Fibroblast of the conjunctiva (primary cell): ENCODE results near the gene CRYBG2.
"Not testable (repeated sequence)": the region's sequence is repeated elsewhere in the genome, so short reads cannot be mapped to it uniquely, and the experiment has no call there.

ENCODE experiments used
- DNase-seq: peaks from one replicate; pipeline ENCODE4 v3.0.0-alpha.2; 2010; ENCODE audit warnings: low read depth

The CRYBG2 gene

GRCh38 chr1:26353976-26354820 lies at the start of gene CRYBG2:
Gene CRYBG2 (minus strand): TSS chr1:26354130. CDS start chr1:26346657, 7,473 bp downstream.
- DNase-seq, result no peak

GRCh38 chr1:26403656-26404055 lies 49.7 kb upstream of the CRYBG2 start:
- DNase-seq, result no peak

- DNase-seq, result no peak
Observed at GRCh38 chr1:26401891-26402290, 48.0 kb upstream of the CRYBG2 start.

GRCh38 chr1:26399034-26399433 lies 45.1 kb upstream of the CRYBG2 start:
- DNase-seq, result no peak

- DNase-seq, result no peak
Observed at GRCh38 chr1:26395754-26396153, 41.8 kb upstream of the CRYBG2 start.

GRCh38 chr1:26391450-26391849 lies 37.5 kb upstream of the CRYBG2 start:
- peak; percentile 42 for DNase-seq

- no peak for DNase-seq
Observed at GRCh38 chr1:26389604-26390247, 35.8 kb upstream of the CRYBG2 start.

- no peak for DNase-seq
Observed at GRCh38 chr1:26388791-26389445, 35.0 kb upstream of the CRYBG2 start.

GRCh38 chr1:26387447-26387846 lies 33.5 kb upstream of the CRYBG2 start:
- DNase-seq, result peak; percentile 45

GRCh38 chr1:26385063-26385462 lies 31.1 kb upstream of the CRYBG2 start:
- DNase-seq, result not testable (repeated sequence)

- DNase-seq, result no peak
Observed at GRCh38 chr1:26384076-26384475, 30.1 kb upstream of the CRYBG2 start.

GRCh38 chr1:26378879-26379251 lies 24.9 kb upstream of the CRYBG2 start:
- DNase-seq, result no peak

GRCh38 chr1:26378088-26378878 lies 24.4 kb upstream of the CRYBG2 start:
- DNase-seq, result peak; percentile 95

- DNase-seq, result no peak
Observed at GRCh38 chr1:26376050-26376449, 22.1 kb upstream of the CRYBG2 start.

- DNase-seq, result no peak
Observed at GRCh38 chr1:26375081-26375480, 21.2 kb upstream of the CRYBG2 start.

GRCh38 chr1:26374361-26374760 lies 20.4 kb upstream of the CRYBG2 start:
- DNase-seq, result not testable (repeated sequence)

GRCh38 chr1:26373789-26374188 lies 19.9 kb upstream of the CRYBG2 start:
- DNase-seq, result no peak

GRCh38 chr1:26373281-26373680 lies 19.4 kb upstream of the CRYBG2 start:
- no peak for DNase-seq

- DNase-seq, result not testable (repeated sequence)
Observed at GRCh38 chr1:26372611-26373010, 18.7 kb upstream of the CRYBG2 start, which contains the start of gene ZNF683. Gene ZNF683 (minus strand): TSS chr1:26372750. CDS start chr1:26368571, 4,179 bp downstream.

GRCh38 chr1:26372039-26372438 lies 18.1 kb upstream of the CRYBG2 start:
- no peak for DNase-seq

GRCh38 chr1:26370591-26371382 lies 16.9 kb upstream of the CRYBG2 start:
- no peak for DNase-seq
